Measurements from ENCODE around the gene HES5. TPM values are rescaled to one million over a fixed set of nuclear protein-coding genes. Genes with fewer than 3 reads are reported as not detected.

HES5 gene
- total and polyA plus RNA-seq, 2 of the 4 experiments (the other 2 are of a cell fraction): not detected

DNA sequence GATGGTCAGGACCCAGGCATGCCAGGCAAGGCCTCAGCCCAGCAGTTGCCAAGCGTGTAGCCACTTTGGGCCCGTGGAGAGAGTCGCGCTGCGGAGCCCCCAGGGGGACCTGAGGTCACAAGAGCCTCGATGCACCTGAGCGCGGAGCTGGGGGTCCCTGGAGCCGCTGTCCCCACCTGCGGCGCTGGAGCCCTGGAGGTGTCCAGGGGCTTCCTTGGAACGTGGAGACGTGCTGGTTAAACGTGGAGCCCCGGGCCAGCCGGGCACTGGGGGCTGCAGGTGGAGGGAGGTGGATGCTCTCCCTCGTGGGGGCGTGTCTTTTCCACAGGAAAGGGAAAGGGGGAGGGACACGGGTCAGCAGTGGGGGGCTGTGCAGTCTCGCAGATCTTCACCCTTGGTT, 50.9 kb downstream of the HES5 start:
- Histone ChIP-seq H3K36me3 (ENCODE audit: control insufficient read depth, insufficient read depth, low read length) (no peaks in the 10 kb centered on the region), H4K8ac (ENCODE audit: low read depth in 2 of 2, low read length in 2 of 2) (no peak overlapping the region), H2AFZ (replicated peaks; ENCODE audit: low read length, poor library complexity) (no peak overlapping the region), H3K9ac (ENCODE audit: low read depth, low read length) (no peak overlapping the region), H3K9me1 (ENCODE audit: insufficient read depth, low read length) (no peaks in the 10 kb centered on the region), H3K56ac (ENCODE audit: extremely low read depth, insufficient read depth, low read length) (no peak overlapping the region), H4K20me1 (ENCODE audit: insufficient read depth, low read length) (no peaks in the 10 kb centered on the region), H3K79me1 (ENCODE audit: low read depth in 1 of 2, low read length in 2 of 2) (no peaks in the 10 kb centered on the region), H3K27ac (ENCODE audit: insufficient read depth, low read length) (no peak overlapping the region), H3K4me2 (ENCODE audit: low read depth, low read length) (no peak overlapping the region), H4K5ac (ENCODE audit: low read depth, low read length) (no peak overlapping the region), H4K91ac (ENCODE audit: insufficient read depth, low read depth, low read length) (no peak overlapping the region), H2BK120ac (ENCODE audit: low read depth, low read length) (no peak overlapping the region), H2AK9ac (replicated peaks; ENCODE audit: low read depth, low read length, poor library complexity) (no peak overlapping the region), H3K27me3 (ENCODE audit: control insufficient read depth, insufficient read depth, low read length) (peaks cover 14% of the 10 kb centered on the region), H3K4me3 (ENCODE audit: insufficient read depth, low read depth, low read length) (no peak overlapping the region), H2AK5ac (ENCODE audit: low read depth, low read length) (no peak overlapping the region), H2BK15ac (ENCODE audit: low read depth, low read length) (no peak overlapping the region), H2BK5ac (ENCODE audit: low read depth, low read length, poor library complexity, severe bottlenecking) (no peak overlapping the region), H3K23ac (ENCODE audit: low read depth, low read length) (no peak overlapping the region), H3K18ac (ENCODE audit: low read depth, low read length) (no peak overlapping the region), H2BK20ac (ENCODE audit: low read depth, low read length) (no peak overlapping the region), H3K14ac (replicated peaks; ENCODE audit: low read depth, low read length) (no peak overlapping the region), H3K4ac (ENCODE audit: low read depth, low read length) (no peak overlapping the region), H3K9me3 (ENCODE audit: control insufficient read depth, insufficient read depth, low read length) (no peaks in the 10 kb centered on the region), H3K4me1 (ENCODE audit: control insufficient read depth, insufficient read depth, low read length) (no peaks in the 10 kb centered on the region)
- CTCF ChIA-PET: no interaction called here
- intact Hi-C loops (cut with micrococcal nuclease) (no loop called here), in situ Hi-C loops (cut with MboI; ENCODE audit: low sequenced_read_pairs) (no loop called here), dilution Hi-C loops (cut with HindIII; ENCODE audit: low sequenced_read_pairs, unreplicated experiment) (no loop called here)
- no CpG with 5 or more reads among the region's 20 CpGs for WGBS, 2 experiments (ENCODE audit: extremely low coverage in 2 of 2, insufficient read length in 1 of 2)
- TF ChIP-seq SMC3 (IDR thresholded peaks at IDR 0.05; ENCODE audit: low read depth, low read length) (no peak), CHD1 (IDR thresholded peaks at IDR 0.05; ENCODE audit: low read depth, low read length) (no peak), MAZ (IDR thresholded peaks at IDR 0.05; ENCODE audit: borderline replicate concordance, low read depth, low read length) (no peak), BHLHE40 (IDR thresholded peaks at IDR 0.05; ENCODE audit: low read depth, low read length) (no peak), RFX5 (IDR thresholded peaks at IDR 0.05; ENCODE audit: low read depth, low read length) (no peak)
- DNase-seq (no peak), ATAC-seq (ENCODE audit: low read depth) (no peak)
- no TSS peak for BruUV-seq (replicated peaks)
- POLR2A ChIA-PET (ENCODE audit: unreplicated experiment): interaction anchor here (0.6 kb wide), 1 partner anchor 9 kb away, joined by 3 read pairs; no protein-coding TSS in a partner anchor

Other genes starting within 250 kb of the HES5 start
- gene MORN1, start 138.7 kb downstream of the HES5 start, total RNA-seq (2012; rRNA removed): 3.0 and 3.6 TPM in 2 replicates
- gene MORN1, start 138.7 kb downstream of the HES5 start, polyA plus RNA-seq (2012; rRNA removed): 3.5 and 4.2 TPM in 2 replicates
- gene RER1, start 138.4 kb downstream of the HES5 start, total RNA-seq (2012; rRNA removed): 47.1 and 51.7 TPM in 2 replicates
- gene RER1, start 138.4 kb downstream of the HES5 start, polyA plus RNA-seq (2012; rRNA removed): 232 and 240 TPM in 2 replicates
- gene PEX10, start 117.7 kb downstream of the HES5 start, total RNA-seq (2012; rRNA removed): 18.9 and 19.7 TPM in 2 replicates
- gene PEX10, start 117.7 kb downstream of the HES5 start, polyA plus RNA-seq (2012; rRNA removed): 16.9 and 19.4 TPM in 2 replicates
- 0.18 and 0.28 TPM in 2 replicates for gene PLCH2, start 54.0 kb downstream of the HES5 start, total RNA-seq (2012; rRNA removed)
- 1.9 and 2.4 TPM in 2 replicates for gene PLCH2, start 54.0 kb downstream of the HES5 start, polyA plus RNA-seq (2012; rRNA removed)
- gene PANK4, start 3.7 kb downstream of the HES5 start, total RNA-seq (2012; rRNA removed): 14.0 and 15.3 TPM in 2 replicates
- gene PANK4, start 3.7 kb downstream of the HES5 start, polyA plus RNA-seq (2012; rRNA removed): 18.5 and 23.3 TPM in 2 replicates
- gene TNFRSF14, start 26.1 kb upstream of the HES5 start, total RNA-seq (2012; rRNA removed): 1.3 and 1.7 TPM in 2 replicates
- 4.2 and 4.6 TPM in 2 replicates for gene TNFRSF14, start 26.1 kb upstream of the HES5 start, polyA plus RNA-seq (2012; rRNA removed)
- 8.1 and 10.9 TPM in 2 replicates for gene PRXL2B, start 56.5 kb upstream of the HES5 start, total RNA-seq (2012; rRNA removed)
- gene PRXL2B, start 56.5 kb upstream of the HES5 start, polyA plus RNA-seq (2012; rRNA removed): 22.3 and 23.0 TPM in 2 replicates
- gene MMEL1, start 102.8 kb upstream of the HES5 start, total RNA-seq (2012; rRNA removed): under 0.01 TPM in 2 replicates
- 0.12 and 0.20 TPM in 2 replicates for gene MMEL1, start 102.8 kb upstream of the HES5 start, polyA plus RNA-seq (2012; rRNA removed)